Gastroesophageal sphincter (tissue), 4 donors: ENCODE data around the gene TRIML2. TPM values are rescaled to one million over a fixed set of nuclear protein-coding genes. Genes with fewer than 3 reads are reported as not detected.

Experiments used
- ATAC-seq: fragments of 150-250 bp; one replicate; pipeline ENCODE4 v1.9.1; 2016; ENCODE audit warnings: mild to moderate bottlenecking, moderate library complexity
- H3K27ac ChIP-seq, 4 donors: fragments of 200-600 bp; sonication (generic) in 3 of 4; 1 replicate in 3 of 4; 2 replicates in 1 of 4; pipeline ENCODE4 v1.5.1; 2016 to 2019
- H3K27me3 ChIP-seq: fragments of 200-600 bp; sonication (generic); one replicate; pipeline ENCODE4 v1.5.1; 2019
- H3K36me3 ChIP-seq, 2 donors: fragments of 200-600 bp; sonication (generic); one replicate each; pipeline ENCODE4 v1.5.1; 2019; ENCODE audit warnings: control low read depth in 1 of 2
- H3K4me1 ChIP-seq, 3 donors: fragments of 200-600 bp; sonication (generic); 1 replicate in 2 of 3; 2 replicates in 1 of 3; pipeline ENCODE4 v1.5.1; 2016 to 2019; ENCODE audit warnings: control low read depth in 2 of 3
- H3K4me3 ChIP-seq, 2 donors: fragments of 200-600 bp; sonication (generic); one replicate each; pipeline ENCODE4 v1.5.1; 2019; ENCODE audit warnings: mild to moderate bottlenecking in 1 of 2, moderate library complexity in 1 of 2
- H3K9me3 ChIP-seq, 3 donors: fragments of 200-600 bp; sonication (generic); one replicate each; pipeline ENCODE4 v1.5.1; 2017 to 2019; ENCODE audit warnings: control low read depth in 2 of 3
- EP300 ChIP-seq: sonication (generic); formaldehyde crosslinking; IDR thresholded peaks from one replicate; pipeline ENCODE4 v1.6.1; 2017; ENCODE audit warnings: antibody characterized with exemption, mild to moderate bottlenecking
- POLR2A ChIP-seq, 2 donors: fragments of 450-650 bp; IDR thresholded peaks; one replicate each; pipeline ENCODE4 v1.6.1; 2017; ENCODE audit warnings: antibody characterized with exemption in 2 of 2, mild to moderate bottlenecking in 2 of 2, moderate library complexity in 1 of 2
- POLR2AphosphoS5 ChIP-seq: sonication (generic); formaldehyde crosslinking; IDR thresholded peaks from one replicate; pipeline ENCODE4 v1.6.1; 2017; ENCODE audit warnings: antibody characterized with exemption
- WGBS, 2 donors: methylation state at CpG; one replicate each; pipeline ENCODE4 v1.1.5; 2018; ENCODE audit warnings: low coverage in 1 of 2; 5-methylcytosine and 5-hydroxymethylcytosine counted together
- total RNA-seq, 4 donors: library from RNA; depleted of rRNA; stranded (reverse); fragments of >200 nt; gene quantifications; one replicate each; pipeline ENCODE4 v1.1.0, GENCODE V29; 2016
- TF ChIP-seq, protein P1 (sequence below), 4 experiments: fragments of 200-600 bp in 2 of 4; fragments of 450-650 bp in 2 of 4; sonication (generic) in 1 of 4; IDR thresholded peaks; one replicate each; pipeline ENCODE4 v1.5.1; 2017 to 2019; ENCODE audit warnings: antibody characterized with exemption in 4 of 4, mild to moderate bottlenecking in 2 of 4, moderate library complexity in 2 of 4

Gene TRIML2
- total RNA-seq, 4 donors from 2014 or later = 0.40 TPM; not detected in 3

DNA sequence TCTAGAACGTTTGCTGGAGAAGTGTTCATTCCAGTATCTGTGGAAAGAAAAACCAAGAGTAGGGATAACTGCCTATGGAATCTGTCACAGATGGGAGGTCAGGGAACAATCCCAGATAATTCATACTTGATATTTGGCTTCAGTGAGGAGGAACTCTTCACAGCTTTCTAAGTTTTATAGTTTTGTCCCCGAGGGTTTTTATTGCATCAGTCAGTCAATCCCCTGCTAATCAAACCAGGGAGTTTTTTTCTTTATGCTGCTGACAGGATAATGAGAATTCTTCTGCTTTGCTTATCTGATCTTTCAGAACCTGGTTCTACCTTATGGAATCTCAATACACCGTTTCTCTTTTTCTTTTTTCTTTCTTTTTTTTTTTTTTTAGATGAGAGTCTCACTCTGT, 633 bp upstream of the TRIML2 start:
- TF ChIP-seq POLR2AphosphoS5 (no peak), EP300 (no peak), POLR2A (IDR thresholded peaks at IDR 0.05) (no peak)
- TF ChIP-seq, protein P1, sequence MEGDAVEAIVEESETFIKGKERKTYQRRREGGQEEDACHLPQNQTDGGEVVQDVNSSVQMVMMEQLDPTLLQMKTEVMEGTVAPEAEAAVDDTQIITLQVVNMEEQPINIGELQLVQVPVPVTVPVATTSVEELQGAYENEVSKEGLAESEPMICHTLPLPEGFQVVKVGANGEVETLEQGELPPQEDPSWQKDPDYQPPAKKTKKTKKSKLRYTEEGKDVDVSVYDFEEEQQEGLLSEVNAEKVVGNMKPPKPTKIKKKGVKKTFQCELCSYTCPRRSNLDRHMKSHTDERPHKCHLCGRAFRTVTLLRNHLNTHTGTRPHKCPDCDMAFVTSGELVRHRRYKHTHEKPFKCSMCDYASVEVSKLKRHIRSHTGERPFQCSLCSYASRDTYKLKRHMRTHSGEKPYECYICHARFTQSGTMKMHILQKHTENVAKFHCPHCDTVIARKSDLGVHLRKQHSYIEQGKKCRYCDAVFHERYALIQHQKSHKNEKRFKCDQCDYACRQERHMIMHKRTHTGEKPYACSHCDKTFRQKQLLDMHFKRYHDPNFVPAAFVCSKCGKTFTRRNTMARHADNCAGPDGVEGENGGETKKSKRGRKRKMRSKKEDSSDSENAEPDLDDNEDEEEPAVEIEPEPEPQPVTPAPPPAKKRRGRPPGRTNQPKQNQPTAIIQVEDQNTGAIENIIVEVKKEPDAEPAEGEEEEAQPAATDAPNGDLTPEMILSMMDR (IDR thresholded peaks at IDR 0.05) = no peak
- no peak overlapping the region for H3K27ac ChIP-seq
- H3K9me3 ChIP-seq = no peaks in the 10 kb centered on the region
- H3K36me3 ChIP-seq = no peaks in the 10 kb centered on the region
- no peaks in the 10 kb centered on the region for H3K27me3 ChIP-seq
- no peak for ATAC-seq
- WGBS, 2 donors = 41 to 56% methylated on average over 3 of the region's 3 CpGs
- no peak overlapping the region for H3K4me3 ChIP-seq
- no peaks in the 10 kb centered on the region for H3K4me1 ChIP-seq

DNA sequence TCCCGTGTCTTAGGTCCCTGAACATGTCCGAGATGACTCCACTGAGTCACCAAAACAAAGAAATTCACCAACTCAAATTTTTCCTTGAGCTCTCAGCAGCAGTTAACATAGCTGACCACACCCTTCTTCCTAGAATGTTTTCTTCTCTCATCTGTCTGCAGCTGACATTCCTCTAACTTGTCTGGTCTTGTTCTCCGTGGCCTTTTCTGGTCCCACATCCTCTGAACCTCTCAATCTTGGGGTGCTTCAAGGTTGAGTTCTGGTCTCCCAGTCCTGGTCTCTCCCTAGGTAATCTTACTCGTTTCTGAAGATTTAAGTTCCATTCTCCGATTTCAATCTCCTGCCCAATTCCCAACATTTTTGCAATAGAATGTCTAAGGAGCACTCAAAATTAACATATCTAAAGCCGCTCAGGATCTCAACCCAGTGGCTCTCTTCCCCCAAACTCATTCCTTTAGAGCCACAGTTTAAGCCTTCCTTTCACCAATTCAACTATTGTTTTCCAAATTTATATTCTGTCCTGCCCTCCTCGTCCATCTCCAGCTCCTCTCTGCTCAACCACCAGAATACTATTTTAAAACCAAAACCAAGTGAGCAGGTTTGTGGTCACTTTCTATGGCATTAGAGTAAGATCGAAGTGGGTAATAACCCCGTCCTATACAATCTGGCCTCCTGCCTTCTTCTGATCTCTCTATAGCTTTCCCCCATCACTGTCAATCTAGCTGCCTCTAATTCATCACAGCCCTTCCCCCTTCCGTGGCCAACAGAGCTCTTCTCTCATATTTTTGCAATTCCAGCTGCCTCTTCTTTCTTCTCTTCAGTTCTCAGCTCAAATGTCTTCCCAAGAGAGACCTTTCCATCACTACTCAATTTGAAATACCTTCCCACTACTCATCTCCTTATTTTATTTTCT, 1.2 kb downstream of the TRIML2 start:
- WGBS, 2 donors = 52 to 54% methylated on average over 7 to 10 of the region's 10 CpGs
- Histone ChIP-seq H3K4me3 (no peak overlapping the region), H3K27ac (no peak overlapping the region), H3K9me3 (no peaks in the 10 kb centered on the region), H3K4me1 (no peaks in the 10 kb centered on the region), H3K36me3 (no peaks in the 10 kb centered on the region), H3K27me3 (no peaks in the 10 kb centered on the region)
- ATAC-seq = no peak
- TF ChIP-seq POLR2A (IDR thresholded peaks at IDR 0.05) = no peak
- TF ChIP-seq POLR2AphosphoS5 = no peak
- no peak for TF ChIP-seq EP300
- TF ChIP-seq, protein P1 (IDR thresholded peaks at IDR 0.05) = no peak

DNA sequence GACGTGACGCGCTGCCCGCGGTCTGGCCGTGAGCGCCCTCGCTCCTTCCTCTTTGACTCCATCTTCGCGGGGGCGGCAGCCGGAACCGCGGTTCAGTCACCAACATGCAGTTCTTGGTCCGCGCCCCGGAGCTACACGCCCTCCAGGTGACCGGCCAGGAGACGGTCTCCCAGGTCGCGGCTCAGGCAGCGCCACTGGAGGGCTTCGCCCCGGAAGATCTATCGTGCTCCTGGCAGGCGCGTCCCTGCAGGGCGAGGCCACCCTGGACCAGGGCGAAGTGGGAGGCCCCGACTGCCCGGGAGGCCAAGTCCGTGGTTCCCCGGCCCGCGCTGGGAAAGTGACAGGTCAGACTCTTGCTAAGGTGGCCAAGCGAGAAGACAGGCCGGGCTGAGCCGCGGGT, 2.9 kb downstream of the TRIML2 start:
- ATAC-seq = no peak
- Histone ChIP-seq H3K4me3 (no peak overlapping the region), H3K4me1 (no peaks in the 10 kb centered on the region), H3K36me3 (no peaks in the 10 kb centered on the region), H3K9me3 (no peaks in the 10 kb centered on the region), H3K27me3 (no peaks in the 10 kb centered on the region), H3K27ac (no peak overlapping the region)
- TF ChIP-seq, protein P1 (IDR thresholded peaks at IDR 0.05) = no peak
- TF ChIP-seq POLR2AphosphoS5 (no peak), EP300 (no peak), POLR2A (IDR thresholded peaks at IDR 0.05) (no peak)
- 100% methylated on average over 11 to 16 of the region's 40 CpGs for WGBS, 2 donors

DNA sequence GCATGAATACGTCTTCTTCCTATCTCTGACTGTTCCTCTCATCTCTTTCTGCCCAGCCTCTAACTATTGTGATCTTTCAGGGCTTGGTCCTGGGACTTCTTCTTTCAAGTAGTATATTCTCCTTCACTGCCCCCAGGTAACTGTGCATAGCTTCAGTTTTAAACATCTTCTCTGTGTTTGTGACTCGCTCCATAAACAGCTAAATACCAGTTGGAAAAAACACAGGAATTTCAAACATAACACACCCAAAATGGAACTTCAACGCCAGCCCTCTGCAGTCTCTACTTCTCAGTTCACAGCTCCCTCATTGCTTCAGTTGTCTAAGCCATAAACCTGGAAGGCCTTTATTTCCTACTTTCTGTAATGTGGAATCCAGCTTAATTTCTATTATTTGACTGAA, 16.6 kb downstream of the TRIML2 start:
- Histone ChIP-seq H3K36me3 (no peaks in the 10 kb centered on the region), H3K4me1 (no peaks in the 10 kb centered on the region), H3K4me3 (no peak overlapping the region), H3K27ac (no peak overlapping the region), H3K9me3 (no peaks in the 10 kb centered on the region), H3K27me3 (no peaks in the 10 kb centered on the region)
- TF ChIP-seq, protein P1 (IDR thresholded peaks at IDR 0.05) = no peak
- TF ChIP-seq EP300 (no peak), POLR2A (IDR thresholded peaks at IDR 0.05) (no peak), POLR2AphosphoS5 (no peak)
- ATAC-seq = no peak
- WGBS, 2 donors = 91 to 100% methylated on average over 1 to 3 of the region's 3 CpGs

DNA sequence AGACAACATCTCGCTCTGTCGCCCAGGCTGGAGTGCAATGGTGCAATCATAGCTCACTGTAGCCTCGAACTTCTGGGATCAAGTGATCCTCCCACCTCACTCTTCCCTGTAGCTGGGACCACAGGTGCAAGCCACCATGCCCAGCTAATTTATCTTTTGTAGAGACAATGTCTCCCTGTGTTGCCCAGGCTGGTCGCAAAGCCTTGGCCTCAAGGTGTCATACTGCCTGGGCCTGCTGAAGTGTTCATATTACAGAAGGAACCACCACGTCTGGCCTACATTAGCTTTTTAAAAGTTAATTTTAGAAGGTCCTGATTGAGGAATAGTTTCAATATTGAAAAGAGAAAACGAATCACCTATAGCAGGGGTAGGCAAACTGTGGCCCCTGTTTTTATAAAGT, 22.5 kb downstream of the TRIML2 start:
- TF ChIP-seq EP300 = no peak
- no peak for TF ChIP-seq POLR2AphosphoS5
- TF ChIP-seq POLR2A (IDR thresholded peaks at IDR 0.05) = no peak
- TF ChIP-seq, protein P1 (IDR thresholded peaks at IDR 0.05) = no peak
- no peaks in the 10 kb centered on the region for H3K27me3 ChIP-seq
- H3K27ac ChIP-seq = no peak overlapping the region
- H3K9me3 ChIP-seq = no peaks in the 10 kb centered on the region
- ATAC-seq = no peak
- H3K4me3 ChIP-seq = no peak overlapping the region
- no peaks in the 10 kb centered on the region for H3K36me3 ChIP-seq
- WGBS, 2 donors = 80% methylated on average over 3 of the region's 6 CpGs; no CpG with 5 or more reads in 1 of the 2 donors
- H3K4me1 ChIP-seq = no peaks in the 10 kb centered on the region
